ENCODE results near the gene GCNT1. TPM values are rescaled to one million over a fixed set of nuclear protein-coding genes. Genes with fewer than 3 reads are reported as not detected.

The GCNT1 gene
- total RNA-seq, 2 donors from 2014 or later: 3.1 to 3.8 TPM

DNA sequence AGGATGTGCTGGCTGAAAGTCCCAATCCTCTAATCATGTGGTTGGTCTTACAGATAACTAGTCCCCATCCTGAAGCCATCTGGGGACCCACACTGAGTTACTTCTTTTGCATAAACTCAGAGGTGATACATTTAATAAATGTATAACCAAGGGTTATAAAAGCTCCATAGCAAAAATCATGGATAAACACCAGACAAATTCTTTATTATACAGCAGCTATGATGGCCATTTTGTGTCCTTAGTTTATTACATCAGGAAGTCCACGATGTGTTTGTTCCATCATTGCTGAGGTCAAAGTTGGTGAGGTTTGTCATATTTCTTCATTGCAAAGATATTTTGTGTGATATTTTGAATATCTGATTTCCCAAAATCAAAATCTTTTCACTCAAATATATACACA, 80.2 kb downstream of the GCNT1 start:
- no peaks in the 10 kb centered on the region for H3K9me3 ChIP-seq
- no peaks in the 10 kb centered on the region for H3K4me1 ChIP-seq (replicated peaks)
- no peak for DNase-seq (ENCODE audit: low spot score)
- no peak overlapping the region for H3K27ac ChIP-seq
- no peaks in the 10 kb centered on the region for H3K36me3 ChIP-seq
- H3K4me3 ChIP-seq: no peak overlapping the region
- TF ChIP-seq POLR2AphosphoS5 (IDR thresholded peaks at IDR 0.05): no peak
- TF ChIP-seq POLR2A (IDR thresholded peaks at IDR 0.05): no peak
- TF ChIP-seq, protein P1, sequence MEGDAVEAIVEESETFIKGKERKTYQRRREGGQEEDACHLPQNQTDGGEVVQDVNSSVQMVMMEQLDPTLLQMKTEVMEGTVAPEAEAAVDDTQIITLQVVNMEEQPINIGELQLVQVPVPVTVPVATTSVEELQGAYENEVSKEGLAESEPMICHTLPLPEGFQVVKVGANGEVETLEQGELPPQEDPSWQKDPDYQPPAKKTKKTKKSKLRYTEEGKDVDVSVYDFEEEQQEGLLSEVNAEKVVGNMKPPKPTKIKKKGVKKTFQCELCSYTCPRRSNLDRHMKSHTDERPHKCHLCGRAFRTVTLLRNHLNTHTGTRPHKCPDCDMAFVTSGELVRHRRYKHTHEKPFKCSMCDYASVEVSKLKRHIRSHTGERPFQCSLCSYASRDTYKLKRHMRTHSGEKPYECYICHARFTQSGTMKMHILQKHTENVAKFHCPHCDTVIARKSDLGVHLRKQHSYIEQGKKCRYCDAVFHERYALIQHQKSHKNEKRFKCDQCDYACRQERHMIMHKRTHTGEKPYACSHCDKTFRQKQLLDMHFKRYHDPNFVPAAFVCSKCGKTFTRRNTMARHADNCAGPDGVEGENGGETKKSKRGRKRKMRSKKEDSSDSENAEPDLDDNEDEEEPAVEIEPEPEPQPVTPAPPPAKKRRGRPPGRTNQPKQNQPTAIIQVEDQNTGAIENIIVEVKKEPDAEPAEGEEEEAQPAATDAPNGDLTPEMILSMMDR (IDR thresholded peaks at IDR 0.05): no peak
- no peaks in the 10 kb centered on the region for H3K27me3 ChIP-seq (replicated peaks; ENCODE audit: insufficient read depth)
- intact Hi-C loops (cut with DNase I): no loop called here
- 91% methylated on average over 1 of the region's 1 CpG for WGBS

DNA sequence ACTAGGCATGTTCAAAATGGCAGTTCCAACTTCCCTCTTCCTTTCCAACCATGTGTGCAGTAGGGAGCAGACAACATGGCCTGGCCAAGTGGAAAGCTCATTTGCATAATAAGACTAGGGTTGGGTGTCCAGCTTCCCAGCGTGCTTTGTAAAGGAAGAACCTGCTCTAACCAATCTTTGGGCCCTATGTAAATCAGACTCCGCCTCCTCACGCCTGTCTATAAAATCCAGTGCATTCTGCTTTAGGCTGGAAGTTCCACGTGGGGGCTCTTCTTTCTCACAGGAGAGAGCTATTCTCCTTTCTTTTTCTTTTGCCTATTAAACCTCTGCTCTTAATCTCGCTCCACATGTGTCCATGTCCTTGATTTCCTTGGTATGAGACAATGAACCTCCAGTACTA, 83.4 kb downstream of the GCNT1 start:
- H3K4me3 ChIP-seq: no peak overlapping the region
- no peaks in the 10 kb centered on the region for H3K36me3 ChIP-seq
- no peaks in the 10 kb centered on the region for H3K9me3 ChIP-seq
- no peaks in the 10 kb centered on the region for H3K4me1 ChIP-seq (replicated peaks)
- 82% methylated on average over 5 of the region's 5 CpGs for WGBS
- no peak for DNase-seq (ENCODE audit: low spot score)
- TF ChIP-seq, protein P1 (IDR thresholded peaks at IDR 0.05): no peak
- no peak for TF ChIP-seq POLR2AphosphoS5 (IDR thresholded peaks at IDR 0.05)
- TF ChIP-seq POLR2A (IDR thresholded peaks at IDR 0.05): no peak
- no peak overlapping the region for H3K27ac ChIP-seq
- no peaks in the 10 kb centered on the region for H3K27me3 ChIP-seq (replicated peaks; ENCODE audit: insufficient read depth)
- intact Hi-C loops (cut with DNase I): no loop called here

DNA sequence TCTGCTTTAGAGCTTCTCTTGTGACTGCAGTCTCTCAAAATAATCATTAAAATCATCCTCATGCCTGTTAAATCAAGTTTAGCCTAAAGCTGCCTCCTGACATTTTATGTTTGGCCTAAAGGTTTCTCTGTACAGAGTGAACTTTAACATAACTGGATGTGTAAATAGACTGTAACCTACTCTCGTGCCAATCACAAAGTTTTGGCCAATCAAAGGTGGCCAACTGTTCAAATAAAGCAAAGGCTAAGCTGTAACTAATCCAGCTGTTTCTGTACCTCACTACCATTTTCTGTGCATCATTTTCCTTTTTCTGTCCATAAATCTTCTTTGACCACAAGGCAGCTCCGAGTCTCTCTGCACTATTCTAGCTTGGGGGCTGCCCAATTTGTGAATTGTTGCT, 86.2 kb downstream of the GCNT1 start:
- 37% methylated on average over 2 of the region's 2 CpGs for WGBS

DNA sequence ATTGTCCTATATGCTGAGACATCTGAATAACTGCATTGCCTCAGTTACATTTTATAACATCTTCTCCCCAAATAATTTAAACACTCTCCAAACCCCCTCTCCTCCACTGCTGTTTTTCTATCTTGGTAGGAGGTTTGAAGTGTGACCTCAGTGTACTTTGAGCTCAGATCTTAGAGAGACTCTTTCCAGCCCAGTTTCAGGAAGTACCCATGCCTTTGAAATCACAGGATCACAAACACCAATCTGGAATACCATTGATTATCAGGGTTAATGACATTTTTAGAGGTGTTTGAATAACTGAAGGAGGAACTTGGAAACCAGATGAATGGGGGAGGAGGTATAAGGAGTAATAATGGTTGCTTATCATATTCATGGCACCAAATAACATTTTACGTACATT, 93.2 kb downstream of the GCNT1 start:
- no peak for TF ChIP-seq POLR2AphosphoS5 (IDR thresholded peaks at IDR 0.05)
- TF ChIP-seq POLR2A (IDR thresholded peaks at IDR 0.05): no peak
- TF ChIP-seq, protein P1 (IDR thresholded peaks at IDR 0.05): no peak
- Histone ChIP-seq H3K4me1 (replicated peaks) (no peaks in the 10 kb centered on the region), H3K36me3 (no peaks in the 10 kb centered on the region), H3K27me3 (replicated peaks; ENCODE audit: insufficient read depth) (no peaks in the 10 kb centered on the region), H3K4me3 (no peak overlapping the region), H3K27ac (no peak overlapping the region), H3K9me3 (no peaks in the 10 kb centered on the region)
- WGBS: 94% methylated on average over 1 of the region's 1 CpG
- intact Hi-C loops (cut with DNase I): no loop called here
- no peak for DNase-seq (ENCODE audit: low spot score)

More for the DNA sequence above, 86.2 kb downstream of the GCNT1 start:
- Histone ChIP-seq H3K27me3 (replicated peaks; ENCODE audit: insufficient read depth) (no peaks in the 10 kb centered on the region), H3K4me1 (replicated peaks) (no peaks in the 10 kb centered on the region), H3K9me3 (no peaks in the 10 kb centered on the region), H3K27ac (no peak overlapping the region), H3K4me3 (no peak overlapping the region), H3K36me3 (no peaks in the 10 kb centered on the region)
- intact Hi-C loops (cut with DNase I): no loop called here
- no peak for DNase-seq (ENCODE audit: low spot score)
- TF ChIP-seq, protein P1 (IDR thresholded peaks at IDR 0.05): no peak
- no peak for TF ChIP-seq POLR2A (IDR thresholded peaks at IDR 0.05)
- TF ChIP-seq POLR2AphosphoS5 (IDR thresholded peaks at IDR 0.05): no peak

GRCh38 chr9:76552751-76553455, 93.9 kb downstream of the GCNT1 start:
- TF ChIP-seq POLR2AphosphoS5 (IDR thresholded peaks at IDR 0.05): no peak
- TF ChIP-seq, protein P1 (IDR thresholded peaks at IDR 0.05): no peak
- no peak for TF ChIP-seq POLR2A (IDR thresholded peaks at IDR 0.05)
- no peaks in the 10 kb centered on the region for H3K4me1 ChIP-seq (replicated peaks)
- no peaks in the 10 kb centered on the region for H3K36me3 ChIP-seq
- no peak overlapping the region for H3K4me3 ChIP-seq
- H3K27me3 ChIP-seq (replicated peaks; ENCODE audit: insufficient read depth): no peaks in the 10 kb centered on the region
- intact Hi-C loops (cut with DNase I): no loop called here
- no peak overlapping the region for H3K27ac ChIP-seq
- WGBS: 91% methylated on average over 11 of the region's 11 CpGs
- DNase-seq (ENCODE audit: low spot score): no peak
- H3K9me3 ChIP-seq: no peaks in the 10 kb centered on the region

Measured in prostate gland (tissue), 2 donors.